Caco-2 (cell line): ENCODE data around the gene EDEM2. TPM values are rescaled to one million over a fixed set of nuclear protein-coding genes. Genes with fewer than 3 reads are reported as not detected.

Experiments used
- BruUV-seq: library from RNA; stranded (reverse); fragments of 400-500 nt; replicated peaks from 2 replicates; lab custom pipeline; 2021; lab: Mats Ljungman, UMichigan
- CTCF ChIA-PET: fragments of 300-600 bp; sonication (Branson Sonifier 250); formaldehyde crosslinking; loops from one replicate; lab custom pipeline; 2022; ENCODE audit warnings: antibody characterized with exemption; lab: Charles Lee
- POLR2A ChIA-PET: fragments of 300-600 bp; sonication (Branson Sonifier 250); formaldehyde crosslinking; loops from one replicate; lab custom pipeline; 2022; ENCODE audit warnings: antibody characterized with exemption; lab: Charles Lee
- DNase-seq, 2 experiments: peaks; one replicate each; pipeline versions ENCODE4 v3.0.0 to v3.0.0-alpha.2; 2020 to 2022
- H3K27me3 ChIP-seq: replicated peaks from 2 replicates; pipeline ENCODE4 v1.6.0; 2011; ENCODE audit warnings: low read length; ENCODE audit not compliant: control insufficient read depth, insufficient read depth
- H3K36me3 ChIP-seq: 2 replicates; pipeline ENCODE4 v1.5.1; 2011; ENCODE audit warnings: low read length; ENCODE audit not compliant: control insufficient read depth, insufficient read depth
- H3K4me1 ChIP-seq: fragments of 250-450 bp; sonication (Bioruptor Pico); 2 replicates; pipeline ENCODE4 v1.5.1; 2020; ENCODE audit warnings: mild to moderate bottlenecking
- H3K4me3 ChIP-seq: 2 replicates; pipeline ENCODE4 v1.5.1; 2011; ENCODE audit warnings: low read depth, mild to moderate bottlenecking, control low read depth, low read length
- H3K9me3 ChIP-seq: fragments of 250-450 bp; sonication (Bioruptor Pico); 2 replicates; pipeline ENCODE4 v1.5.1; 2020; ENCODE audit warnings: mild to moderate bottlenecking, moderate library complexity
- H3K27ac Mint-ChIP-seq: one replicate; pipeline ENCODE4 v1.8.0; 2022; ENCODE audit warnings: mixed read lengths; ENCODE audit not compliant: unreplicated experiment
- H3K27me3 Mint-ChIP-seq: one replicate; pipeline ENCODE4 v1.8.0; 2022; ENCODE audit warnings: mixed read lengths; ENCODE audit not compliant: insufficient read depth, unreplicated experiment
- H3K36me3 Mint-ChIP-seq: one replicate; pipeline ENCODE4 v1.8.0; 2022; ENCODE audit warnings: mild to moderate bottlenecking, mixed read lengths; ENCODE audit not compliant: insufficient read depth, unreplicated experiment
- H3K4me1 Mint-ChIP-seq: one replicate; pipeline ENCODE4 v1.8.0; 2022; ENCODE audit warnings: low read depth, mixed read lengths; ENCODE audit not compliant: unreplicated experiment
- H3K4me3 Mint-ChIP-seq: one replicate; pipeline ENCODE4 v1.8.0; 2022; ENCODE audit warnings: mild to moderate bottlenecking, moderate library complexity, mixed read lengths; ENCODE audit not compliant: unreplicated experiment
- H3K9me3 Mint-ChIP-seq: one replicate; pipeline ENCODE4 v1.8.0; 2022; ENCODE audit warnings: mixed read lengths; ENCODE audit not compliant: unreplicated experiment
- intact Hi-C: fragments of 100-400 bp; cut with micrococcal nuclease; formaldehyde crosslinking; loops from one replicate; pipeline ENCODE4 v1.10.0; 2022; ENCODE audit not compliant: unreplicated experiment
- total RNA-seq: library from RNA; stranded (reverse); gene quantifications from 2 replicates; pipeline ENCODE4 v1.2.3, GENCODE V29; 2022
- TF ChIP-seq, protein P1 (sequence below), 2 experiments: fragments of 200-600 bp in 1 of 2; IDR thresholded peaks; 1 replicate in 1 of 2; 2 replicates in 1 of 2; pipeline versions ENCODE4 v1.5.1 to v1.8.0; 2011 to 2022; ENCODE audit warnings: antibody characterized with exemption in 1 of 2, control low read depth in 1 of 2, inconsistent platforms in 1 of 2, low read depth in 1 of 2, low read length in 1 of 2, mild to moderate bottlenecking in 1 of 2, moderate library complexity in 1 of 2; ENCODE audit not compliant: insufficient read depth in 1 of 2, severe bottlenecking in 1 of 2, unreplicated experiment in 1 of 2

EDEM2 gene
- total RNA-seq, 1 experiment from 2014 or later: 41.2 TPM

DNA sequence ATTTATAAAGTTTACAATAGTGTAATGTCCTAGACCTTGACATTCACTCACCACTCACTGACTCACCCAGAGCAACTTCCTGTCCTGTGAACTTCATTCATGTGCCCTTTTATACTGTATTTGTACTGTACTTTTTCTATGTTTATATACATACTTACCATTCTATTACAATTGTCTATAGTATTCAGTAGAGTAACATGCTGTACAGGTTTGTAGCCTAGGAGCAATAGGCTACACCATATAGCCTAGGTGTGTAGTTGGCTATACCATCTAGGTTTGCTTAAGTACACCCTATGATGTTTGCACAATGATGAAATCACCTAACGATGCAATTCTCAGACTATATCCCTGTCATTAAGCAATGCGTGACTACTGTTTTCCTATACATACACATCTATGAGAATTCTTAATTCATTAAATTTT lies 17.5 kb downstream of the EDEM2 start:
- ChIA-PET CTCF (interaction anchor here (1.7 kb wide), 1 partner anchor 15 kb away, joined by 13 read pairs; no protein-coding TSS in a partner anchor), POLR2A (no interaction called here)
- Mint-ChIP-seq H3K27ac (no peak overlapping the region), H3K27me3 (no peaks in the 10 kb centered on the region), H3K36me3 (peaks cover 41% of the 10 kb centered on the region), H3K4me3 (no peak overlapping the region), H3K4me1 (no peaks in the 10 kb centered on the region), H3K9me3 (no peaks in the 10 kb centered on the region)
- intact Hi-C loops: no loop called here
- DNase-seq: peak in 1 of 2 experiments; percentile 50
- Histone ChIP-seq H3K9me3 (no peaks in the 10 kb centered on the region), H3K27me3 (no peaks in the 10 kb centered on the region), H3K4me1 (peaks cover 8% of the 10 kb centered on the region; the same call in 1 of the 2 replicates), H3K36me3 (peaks cover 5% of the 10 kb centered on the region; the same call in 1 of the 2 replicates), H3K4me3 (no peak overlapping the region)
- no TSS peak for BruUV-seq
- TF ChIP-seq, protein P1, sequence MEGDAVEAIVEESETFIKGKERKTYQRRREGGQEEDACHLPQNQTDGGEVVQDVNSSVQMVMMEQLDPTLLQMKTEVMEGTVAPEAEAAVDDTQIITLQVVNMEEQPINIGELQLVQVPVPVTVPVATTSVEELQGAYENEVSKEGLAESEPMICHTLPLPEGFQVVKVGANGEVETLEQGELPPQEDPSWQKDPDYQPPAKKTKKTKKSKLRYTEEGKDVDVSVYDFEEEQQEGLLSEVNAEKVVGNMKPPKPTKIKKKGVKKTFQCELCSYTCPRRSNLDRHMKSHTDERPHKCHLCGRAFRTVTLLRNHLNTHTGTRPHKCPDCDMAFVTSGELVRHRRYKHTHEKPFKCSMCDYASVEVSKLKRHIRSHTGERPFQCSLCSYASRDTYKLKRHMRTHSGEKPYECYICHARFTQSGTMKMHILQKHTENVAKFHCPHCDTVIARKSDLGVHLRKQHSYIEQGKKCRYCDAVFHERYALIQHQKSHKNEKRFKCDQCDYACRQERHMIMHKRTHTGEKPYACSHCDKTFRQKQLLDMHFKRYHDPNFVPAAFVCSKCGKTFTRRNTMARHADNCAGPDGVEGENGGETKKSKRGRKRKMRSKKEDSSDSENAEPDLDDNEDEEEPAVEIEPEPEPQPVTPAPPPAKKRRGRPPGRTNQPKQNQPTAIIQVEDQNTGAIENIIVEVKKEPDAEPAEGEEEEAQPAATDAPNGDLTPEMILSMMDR (IDR thresholded peaks at IDR 0.05; ENCODE audit: insufficient read depth in 1 of 2, low read depth in 1 of 2, low read length in 1 of 2, severe bottlenecking in 1 of 2, unreplicated experiment in 1 of 2): no peak

DNA sequence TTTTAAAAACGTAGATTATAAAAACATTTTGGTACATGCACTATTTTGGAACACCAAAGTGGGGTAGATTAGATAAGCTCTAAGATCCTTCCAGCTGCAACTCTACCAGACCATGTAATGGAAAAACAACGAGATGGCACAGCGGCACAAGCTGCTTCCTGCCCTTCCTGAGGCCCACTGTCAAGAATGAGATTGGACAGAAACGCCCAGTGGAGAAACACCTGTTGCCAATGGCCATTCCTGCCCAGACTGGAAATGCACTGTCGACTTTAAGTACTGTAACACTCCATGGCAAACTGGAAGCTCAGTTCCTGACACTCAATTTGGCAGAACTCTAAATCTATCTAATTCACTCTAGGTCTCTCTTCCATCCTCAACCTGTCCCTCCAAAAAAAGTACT lies 21.4 kb downstream of the EDEM2 start:
- no TSS peak for BruUV-seq
- H3K27me3 ChIP-seq: no peaks in the 10 kb centered on the region
- ChIA-PET CTCF (interaction anchor here (0.6 to 1.8 kb wide), 4 partner anchors 19 to 67 kb away, joined by 3 to 6 read pairs (median 3); no protein-coding TSS in a partner anchor), POLR2A (interaction anchor here (0.5 kb wide), 1 partner anchor 138 kb away, joined by 4 read pairs; no protein-coding TSS in a partner anchor)
- no peaks in the 10 kb centered on the region for H3K9me3 Mint-ChIP-seq
- H3K4me3 ChIP-seq: no peak overlapping the region
- H3K27me3 Mint-ChIP-seq: no peaks in the 10 kb centered on the region
- H3K4me1 Mint-ChIP-seq: no peaks in the 10 kb centered on the region
- intact Hi-C loops: no loop called here
- H3K36me3 ChIP-seq: peaks cover 4% of the 10 kb centered on the region; the same call in 1 of the 2 replicates
- peaks cover 46% of the 10 kb centered on the region for H3K36me3 Mint-ChIP-seq
- H3K4me3 Mint-ChIP-seq: no peak overlapping the region
- peaks cover 8% of the 10 kb centered on the region; the same call in 1 of the 2 replicates for H3K4me1 ChIP-seq
- H3K9me3 ChIP-seq: no peaks in the 10 kb centered on the region
- H3K27ac Mint-ChIP-seq: no peak overlapping the region
- TF ChIP-seq, protein P1 (IDR thresholded peaks at IDR 0.05; ENCODE audit: insufficient read depth in 1 of 2, low read depth in 1 of 2, low read length in 1 of 2, severe bottlenecking in 1 of 2, unreplicated experiment in 1 of 2): no peak
- DNase-seq: no peak

DNA sequence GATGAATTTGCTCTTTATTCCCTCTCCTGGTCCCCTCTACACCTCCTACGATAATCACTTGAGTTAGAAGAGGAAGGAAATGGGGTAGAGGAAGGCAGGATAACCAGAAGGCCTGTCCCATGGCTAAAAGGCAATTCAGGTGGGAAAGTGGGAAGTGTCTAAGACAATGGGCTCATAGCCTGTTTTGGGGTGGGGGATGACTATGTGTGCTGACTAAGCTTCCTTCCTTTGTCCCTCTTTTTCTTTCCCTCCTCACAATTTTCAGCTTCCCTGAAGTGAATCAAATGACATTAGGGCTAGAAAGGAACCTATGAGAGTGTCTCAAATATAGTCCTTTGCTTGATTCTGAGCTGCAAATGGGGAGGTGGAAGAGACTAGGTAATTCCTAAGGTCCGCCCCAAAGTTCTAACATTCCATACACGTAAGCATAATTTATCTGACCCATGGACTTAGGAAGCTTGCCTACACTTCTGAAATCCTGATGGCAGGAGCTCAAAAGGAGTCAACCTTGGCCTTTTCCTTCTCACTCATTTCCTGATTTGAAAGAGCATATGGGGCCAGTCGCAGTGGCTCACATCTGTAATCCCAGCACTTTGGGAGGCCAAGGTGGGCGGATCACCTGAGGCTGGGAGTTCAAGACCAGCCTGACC lies 24.3 kb downstream of the EDEM2 start:
- Mint-ChIP-seq H3K4me1 (peaks cover 8% of the 10 kb centered on the region), H3K36me3 (peaks cover 57% of the 10 kb centered on the region), H3K9me3 (no peaks in the 10 kb centered on the region), H3K27me3 (no peaks in the 10 kb centered on the region), H3K27ac (no peak overlapping the region), H3K4me3 (no peak overlapping the region)
- H3K36me3 ChIP-seq: peaks cover 4% of the 10 kb centered on the region; the same call in 1 of the 2 replicates
- intact Hi-C loops: no loop called here
- DNase-seq: peak in 1 of 2 experiments; percentile 17
- ChIA-PET CTCF (interaction anchor here (0.6 kb wide), 2 partner anchors 31 to 313 kb away, joined by 3 to 4 read pairs; no protein-coding TSS in a partner anchor), POLR2A (no interaction called here)
- no peaks in the 10 kb centered on the region for H3K27me3 ChIP-seq
- no peaks in the 10 kb centered on the region for H3K9me3 ChIP-seq
- TF ChIP-seq, protein P1 (IDR thresholded peaks at IDR 0.05; ENCODE audit: insufficient read depth in 1 of 2, low read depth in 1 of 2, low read length in 1 of 2, severe bottlenecking in 1 of 2, unreplicated experiment in 1 of 2): no peak
- no peak overlapping the region for H3K4me3 ChIP-seq
- no TSS peak for BruUV-seq
- no peaks in the 10 kb centered on the region for H3K4me1 ChIP-seq
